NAMALWA (cell line): ENCODE results near the gene GTF2H2C.
"Not testable (repeated sequence)": the region's sequence is repeated elsewhere in the genome, so short reads cannot be mapped to it uniquely, and the experiment has no call there.

Experiments
- DNase-seq: peaks from one replicate; pipeline ENCODE4 v3.0.0-alpha.2; 2015; ENCODE audit warnings: low spot score

The GTF2H2C gene

DNA sequence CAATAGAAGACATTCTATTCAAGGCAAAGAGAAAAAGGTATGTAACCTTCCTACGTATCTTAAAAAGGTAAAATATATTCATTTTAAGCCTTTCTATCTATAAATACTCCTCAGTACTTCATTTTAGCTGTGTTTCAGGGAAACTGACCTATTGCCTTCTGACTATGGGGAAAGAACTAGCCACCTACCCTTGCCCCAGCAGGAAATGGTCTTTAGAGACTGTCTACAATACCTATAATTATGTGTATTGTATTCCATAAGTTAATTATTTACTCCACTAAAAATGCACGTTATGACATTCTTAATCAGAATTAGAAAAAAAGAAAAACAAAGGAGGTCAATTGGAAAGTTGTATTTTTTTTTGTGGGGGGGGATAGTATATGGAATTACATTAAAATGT is 6.2 kb downstream of the GTF2H2C start:
- DNase-seq: not testable (repeated sequence)

DNA sequence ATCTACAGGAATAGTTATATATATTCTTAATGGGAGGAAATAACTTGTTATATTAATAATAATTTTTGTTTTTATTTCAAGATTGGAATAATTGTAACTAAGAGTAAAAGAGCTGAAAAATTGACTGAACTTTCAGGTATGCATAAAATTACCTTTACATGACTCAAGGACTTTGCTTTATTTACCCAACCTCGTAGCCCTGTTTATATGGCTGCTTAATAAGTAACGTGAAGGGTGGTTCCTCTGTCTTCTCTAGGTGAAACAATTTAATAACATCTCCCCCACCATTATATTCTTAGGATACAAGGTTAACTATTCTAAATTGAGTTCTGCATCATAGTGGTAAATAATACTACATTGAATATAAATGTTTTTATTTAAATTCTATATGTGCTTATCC is 8.1 kb downstream of the GTF2H2C start:
- not testable (repeated sequence) for DNase-seq

DNA sequence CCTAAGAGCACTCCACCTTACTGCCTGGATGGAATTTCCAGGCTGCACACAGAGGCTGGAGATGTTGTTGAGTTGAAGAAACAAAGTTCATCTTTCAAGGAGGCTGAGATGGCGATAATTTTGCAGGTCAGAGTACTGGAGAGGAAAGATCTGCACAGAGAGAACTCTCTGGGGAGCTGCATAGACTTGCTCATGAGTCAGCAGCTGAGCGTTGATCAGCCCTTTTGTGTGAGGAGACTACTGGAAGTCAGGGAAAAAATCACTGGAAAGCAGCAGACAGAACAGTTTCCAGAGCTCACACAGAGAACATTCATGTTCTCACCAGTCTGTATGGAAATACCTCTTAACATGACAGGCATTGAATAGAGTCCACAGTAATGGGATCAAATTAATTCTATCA is 23.4 kb downstream of the GTF2H2C start:
- DNase-seq: not testable (repeated sequence)

DNA sequence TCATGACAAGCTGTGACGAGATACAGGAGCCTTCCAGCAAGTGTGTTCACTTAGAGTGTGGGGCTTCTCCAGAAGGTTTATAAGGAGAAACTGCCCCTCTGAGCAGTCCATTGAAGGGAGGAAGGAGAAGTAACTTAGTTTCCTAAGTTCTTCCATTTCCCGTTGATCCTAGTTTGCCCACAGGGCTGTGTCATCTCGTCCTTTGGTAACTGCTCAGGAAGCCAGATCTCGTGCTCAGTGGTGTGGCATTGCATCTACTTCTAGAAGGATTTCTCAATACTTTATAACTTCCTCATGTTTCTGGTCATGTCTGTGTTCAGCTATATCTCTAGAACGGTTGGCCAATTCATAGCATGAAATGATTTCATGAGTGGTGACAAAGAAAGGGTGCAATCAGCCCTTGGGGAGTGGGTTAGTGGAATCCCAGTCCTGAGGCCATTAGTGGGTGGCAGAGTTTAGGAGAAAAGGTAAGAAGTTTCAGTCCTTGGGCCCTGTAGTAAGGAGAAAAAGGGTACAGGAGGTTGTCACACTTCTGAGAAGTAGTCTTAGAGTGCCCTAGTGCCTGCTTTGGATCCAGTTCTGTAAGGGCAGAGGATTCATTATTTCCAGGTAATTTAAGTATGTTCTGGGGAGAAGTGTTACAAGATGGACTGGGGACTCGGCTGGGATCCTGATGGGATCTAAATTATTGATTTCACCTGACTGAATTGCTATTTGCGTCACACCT is 36.3 kb downstream of the GTF2H2C start:
- DNase-seq: not testable (repeated sequence)

DNA sequence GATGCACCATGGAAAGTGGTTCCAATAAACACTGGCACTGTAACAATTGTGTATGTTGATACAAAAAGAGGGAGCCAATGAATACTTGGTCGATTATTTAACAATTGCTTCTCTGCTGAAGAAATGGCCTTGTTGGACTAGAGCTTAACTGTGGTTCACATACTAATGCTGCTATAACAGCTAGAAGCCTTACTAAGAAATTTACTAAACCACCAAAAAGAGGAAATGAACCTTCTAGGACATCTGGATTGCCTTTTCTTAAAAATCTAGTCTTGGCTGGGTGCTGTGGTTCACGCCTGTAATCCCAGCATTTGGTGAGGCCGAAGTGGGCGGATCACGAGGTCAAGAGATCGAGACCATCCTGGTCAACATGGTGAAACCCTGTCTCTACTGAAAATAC is 42.0 kb downstream of the GTF2H2C start:
- DNase-seq: not testable (repeated sequence)

DNA sequence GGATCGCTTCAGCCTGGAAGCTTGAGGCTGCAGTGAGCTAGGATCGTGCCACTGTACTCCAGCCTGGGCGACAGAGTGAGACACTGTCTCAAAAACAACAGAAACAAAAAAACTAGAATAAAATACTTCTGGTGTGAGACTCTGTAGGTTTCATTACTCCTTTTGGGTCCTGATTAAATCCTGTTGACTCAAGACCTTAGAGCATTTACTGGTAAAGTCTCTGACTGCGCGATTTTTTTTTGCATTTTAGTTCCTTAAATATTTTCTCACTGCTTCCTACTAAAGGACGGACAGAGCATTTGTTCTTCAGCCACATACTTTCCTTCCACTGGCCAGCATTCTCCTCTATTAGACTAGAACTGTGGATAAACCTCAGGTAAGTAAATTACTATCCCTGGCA is 46.8 kb downstream of the GTF2H2C start:
- not testable (repeated sequence) for DNase-seq

DNA sequence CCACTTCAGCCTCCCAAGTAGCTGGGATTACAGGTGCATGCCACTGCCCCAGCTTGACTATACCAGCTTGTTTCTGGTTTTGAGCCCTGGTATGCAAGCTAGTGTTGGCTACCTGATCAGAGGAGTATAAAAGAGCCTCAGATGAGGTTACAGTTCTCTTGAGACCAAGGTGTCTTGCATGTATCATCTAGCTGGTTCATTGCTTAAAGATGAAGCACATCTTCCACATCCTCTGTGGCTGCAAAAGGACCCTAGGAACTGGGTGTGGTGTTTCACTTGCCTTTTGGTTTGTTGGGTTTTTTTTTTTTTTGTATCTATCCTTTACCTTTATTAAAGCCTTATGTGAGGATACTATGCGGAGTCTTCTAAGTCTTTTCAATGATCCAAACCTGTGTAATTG is 47.8 kb downstream of the GTF2H2C start:
- DNase-seq: not testable (repeated sequence)

DNA sequence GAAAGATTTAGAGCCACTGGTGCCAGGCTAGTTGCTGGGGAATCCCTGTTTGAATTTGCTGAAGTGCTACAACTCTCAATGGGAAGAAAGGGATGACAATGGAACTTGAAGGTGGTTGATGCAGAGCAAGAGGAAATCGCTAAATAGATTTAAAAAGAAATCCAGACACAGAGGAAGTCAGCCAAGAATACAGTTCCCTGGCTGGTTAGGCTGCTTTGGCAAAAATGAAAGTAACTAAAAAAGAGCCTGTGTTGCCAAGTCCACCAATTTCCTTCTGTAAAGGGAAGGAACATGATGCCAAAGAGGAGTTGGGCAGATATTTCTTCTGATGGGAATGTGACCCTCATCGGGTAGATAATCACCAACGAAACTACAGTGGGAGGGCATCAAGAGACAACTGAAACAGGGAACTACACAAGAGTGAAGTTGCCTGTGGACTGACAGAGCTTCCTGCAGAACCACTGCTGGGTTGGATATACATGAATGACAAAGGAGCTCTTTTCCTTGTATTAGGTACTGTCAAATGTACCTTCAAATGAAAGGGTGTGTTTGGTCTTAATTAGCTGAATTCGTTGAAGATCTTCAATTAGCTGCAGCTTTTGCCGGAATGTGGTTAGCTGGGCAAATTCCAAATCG is 49.0 kb downstream of the GTF2H2C start:
- not testable (repeated sequence) for DNase-seq

DNA sequence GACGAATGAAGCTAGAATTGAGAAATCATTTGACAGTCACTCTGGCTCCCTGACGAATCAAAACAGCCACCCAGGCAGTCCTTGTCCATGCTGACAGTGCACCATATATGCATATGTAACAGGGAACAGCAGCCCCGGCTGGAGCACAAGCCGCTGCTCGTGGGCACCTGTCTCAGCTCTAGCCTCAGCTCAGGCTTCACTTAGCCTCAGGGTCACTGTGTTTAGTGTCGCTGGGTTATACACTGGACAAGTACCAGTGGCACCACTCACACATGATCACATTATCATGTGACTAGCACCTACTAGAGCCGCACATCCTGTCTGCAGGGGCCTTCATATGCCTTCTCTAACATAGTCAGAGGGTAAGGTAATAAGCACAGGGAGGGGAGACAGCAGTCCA is 54.9 kb downstream of the GTF2H2C start:
- not testable (repeated sequence) for DNase-seq

DNA sequence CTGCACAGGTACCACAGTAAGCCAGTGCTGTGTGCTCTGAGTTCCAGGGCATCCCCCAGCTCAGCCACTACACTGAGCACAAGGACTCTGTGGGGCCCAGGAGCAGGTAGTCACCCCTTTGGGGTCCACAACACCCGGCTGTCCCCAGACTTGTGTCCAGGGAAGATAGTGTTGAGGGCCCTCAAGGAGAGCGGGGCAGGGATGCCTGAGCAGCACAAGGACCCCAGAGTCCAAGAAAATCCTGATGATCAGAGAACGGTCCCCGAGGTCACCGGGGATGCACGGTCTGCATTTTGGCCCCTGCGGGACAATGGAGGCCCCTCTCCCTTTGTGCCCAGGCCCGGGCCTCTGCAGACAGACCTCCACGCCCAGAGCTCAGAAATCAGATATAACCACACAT is 71.9 kb downstream of the GTF2H2C start:
- not testable (repeated sequence) for DNase-seq
